ENCODE measurements around the gene RFTN1.

DNA sequence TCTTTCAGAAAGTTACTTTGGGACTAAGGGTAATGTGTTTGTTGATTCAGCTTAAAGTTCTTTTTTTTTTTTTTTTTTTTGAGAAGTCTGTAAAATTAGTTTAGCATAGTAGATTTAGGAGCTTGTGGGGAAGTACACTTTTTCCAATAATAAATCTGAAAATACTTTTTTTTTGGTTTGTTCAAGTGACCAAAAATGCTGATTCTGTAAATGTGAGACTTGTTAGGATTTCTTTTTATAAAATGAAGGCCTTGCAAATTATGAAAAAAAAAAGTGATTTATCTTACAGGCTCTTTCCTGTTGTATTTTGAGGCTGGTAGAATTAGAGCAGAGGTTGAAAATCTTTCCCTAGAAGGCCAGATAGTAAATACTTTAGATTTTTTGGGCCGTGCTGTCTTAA is 240.9 kb downstream of the RFTN1 start:
- no peak for TF ChIP-seq POLR2A (IDR thresholded peaks at IDR 0.05)
- TF ChIP-seq, protein P1, sequence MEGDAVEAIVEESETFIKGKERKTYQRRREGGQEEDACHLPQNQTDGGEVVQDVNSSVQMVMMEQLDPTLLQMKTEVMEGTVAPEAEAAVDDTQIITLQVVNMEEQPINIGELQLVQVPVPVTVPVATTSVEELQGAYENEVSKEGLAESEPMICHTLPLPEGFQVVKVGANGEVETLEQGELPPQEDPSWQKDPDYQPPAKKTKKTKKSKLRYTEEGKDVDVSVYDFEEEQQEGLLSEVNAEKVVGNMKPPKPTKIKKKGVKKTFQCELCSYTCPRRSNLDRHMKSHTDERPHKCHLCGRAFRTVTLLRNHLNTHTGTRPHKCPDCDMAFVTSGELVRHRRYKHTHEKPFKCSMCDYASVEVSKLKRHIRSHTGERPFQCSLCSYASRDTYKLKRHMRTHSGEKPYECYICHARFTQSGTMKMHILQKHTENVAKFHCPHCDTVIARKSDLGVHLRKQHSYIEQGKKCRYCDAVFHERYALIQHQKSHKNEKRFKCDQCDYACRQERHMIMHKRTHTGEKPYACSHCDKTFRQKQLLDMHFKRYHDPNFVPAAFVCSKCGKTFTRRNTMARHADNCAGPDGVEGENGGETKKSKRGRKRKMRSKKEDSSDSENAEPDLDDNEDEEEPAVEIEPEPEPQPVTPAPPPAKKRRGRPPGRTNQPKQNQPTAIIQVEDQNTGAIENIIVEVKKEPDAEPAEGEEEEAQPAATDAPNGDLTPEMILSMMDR (IDR thresholded peaks at IDR 0.05) = no peak

Data from sigmoid colon (tissue), 3 donors.